MM.1S (cell line): ENCODE measurements around the gene LILRA6.

Experiments
- EZH2 ChIP-seq: fragments of 300-600 bp; sonication (generic); optimal IDR thresholded peaks from 2 replicates; pipeline ENCODE3; 2017; ENCODE audit warnings: low read depth, mild to moderate bottlenecking, antibody characterized with exemption, low read length, mixed read lengths
- EZH2phosphoT487 ChIP-seq: fragments of 300-600 bp; sonication (generic); IDR thresholded peaks from 2 replicates; pipeline ENCODE4 v1.6.1; 2018; ENCODE audit warnings: antibody characterized with exemption, low read length
- TF ChIP-seq, protein P1 (sequence below): fragments of 300-600 bp; sonication (generic); IDR thresholded peaks from 2 replicates; pipeline ENCODE4 v1.5.1; 2016; ENCODE audit warnings: antibody characterized with exemption, low read length, mixed read lengths

- TF ChIP-seq, protein P1, sequence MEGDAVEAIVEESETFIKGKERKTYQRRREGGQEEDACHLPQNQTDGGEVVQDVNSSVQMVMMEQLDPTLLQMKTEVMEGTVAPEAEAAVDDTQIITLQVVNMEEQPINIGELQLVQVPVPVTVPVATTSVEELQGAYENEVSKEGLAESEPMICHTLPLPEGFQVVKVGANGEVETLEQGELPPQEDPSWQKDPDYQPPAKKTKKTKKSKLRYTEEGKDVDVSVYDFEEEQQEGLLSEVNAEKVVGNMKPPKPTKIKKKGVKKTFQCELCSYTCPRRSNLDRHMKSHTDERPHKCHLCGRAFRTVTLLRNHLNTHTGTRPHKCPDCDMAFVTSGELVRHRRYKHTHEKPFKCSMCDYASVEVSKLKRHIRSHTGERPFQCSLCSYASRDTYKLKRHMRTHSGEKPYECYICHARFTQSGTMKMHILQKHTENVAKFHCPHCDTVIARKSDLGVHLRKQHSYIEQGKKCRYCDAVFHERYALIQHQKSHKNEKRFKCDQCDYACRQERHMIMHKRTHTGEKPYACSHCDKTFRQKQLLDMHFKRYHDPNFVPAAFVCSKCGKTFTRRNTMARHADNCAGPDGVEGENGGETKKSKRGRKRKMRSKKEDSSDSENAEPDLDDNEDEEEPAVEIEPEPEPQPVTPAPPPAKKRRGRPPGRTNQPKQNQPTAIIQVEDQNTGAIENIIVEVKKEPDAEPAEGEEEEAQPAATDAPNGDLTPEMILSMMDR, result no peak
- TF ChIP-seq EZH2, result no peak
- no peak for TF ChIP-seq EZH2phosphoT487
These were observed 35.0 kb downstream of the LILRA6 start for GRCh38 chr19:54207676-54207982.
